ENCODE data around the gene EPB41L1. TPM values are rescaled to one million over a fixed set of nuclear protein-coding genes. Genes with fewer than 3 reads are reported as not detected.

EPB41L1 gene
- polyA plus RNA-seq, 3 donors = 0.05 TPM; not detected in 2

- no peak for DNase-seq
- Histone ChIP-seq H3K36me3 (replicated peaks in 1 of 2; ENCODE audit: control insufficient read depth in 1 of 2, insufficient read depth in 2 of 2, low read length in 2 of 2) (no peaks in the 10 kb centered on the region), H2AFZ (ENCODE audit: insufficient read depth, low read depth, low read length, poor library complexity, severe bottlenecking) (no peak overlapping the region), H3K9ac (ENCODE audit: insufficient read depth, low read length, poor library complexity, severe bottlenecking) (no peak overlapping the region), H3K27me3 (ENCODE audit: control insufficient read depth in 2 of 2, insufficient read depth in 2 of 2, low read length in 2 of 2) (no peaks in the 10 kb centered on the region), H3K27ac (ENCODE audit: low read depth in 1 of 2, low read length in 2 of 2) (no peak overlapping the region), H3K4me1 (ENCODE audit: control insufficient read depth in 1 of 2, insufficient read depth in 2 of 2, low read length in 2 of 2) (peaks cover 8% of the 10 kb centered on the region in 2 donors), H3K4me3 (replicated peaks in 1 of 3; ENCODE audit: low read depth in 2 of 3, low read length in 3 of 3) (no peak overlapping the region), H4K20me1 (ENCODE audit: insufficient read depth, low read length) (no peaks in the 10 kb centered on the region), H3K4me2 (replicated peaks; ENCODE audit: extremely low read depth, low read length, poor library complexity, severe bottlenecking) (no peak overlapping the region), H3K9me3 (replicated peaks in 1 of 2; ENCODE audit: control insufficient read depth in 1 of 2, insufficient read depth in 1 of 2, low read length in 2 of 2) (no peaks in the 10 kb centered on the region), H3K79me2 (ENCODE audit: insufficient read depth, low read length) (no peaks in the 10 kb centered on the region)
- H3K36me3 Mint-ChIP-seq = no peaks in the 10 kb centered on the region
- WGBS (ENCODE audit: insufficient coverage) = no CpG with 5 or more reads among the region's 1 CpG
- H3K4me3 Mint-ChIP-seq = no peak overlapping the region
- H3K27me3 Mint-ChIP-seq (ENCODE audit: low read depth in 3 of 3) = peaks cover under 1 to 9% (median 2%) of the 10 kb centered on the region in 3 donors
- H3K4me1 Mint-ChIP-seq = peaks cover 16% of the 10 kb centered on the region
- no peak overlapping the region for H3K27ac Mint-ChIP-seq
- TF ChIP-seq CTCF (IDR thresholded peaks at IDR 0.05) = no peak
- no peaks in the 10 kb centered on the region for H3K9me3 Mint-ChIP-seq
- intact Hi-C loops (cut with micrococcal nuclease) = no loop called here
These were observed 46.7 kb upstream of the EPB41L1 start for GRCh38 chr20:36107881-36108280.

GRCh38 chr20:36109251-36109947 lies 45.1 kb upstream of the EPB41L1 start:
- Histone ChIP-seq H3K9ac (ENCODE audit: insufficient read depth, low read length, poor library complexity, severe bottlenecking) (no peak overlapping the region), H3K4me1 (ENCODE audit: control insufficient read depth in 1 of 2, insufficient read depth in 2 of 2, low read length in 2 of 2) (peaks cover 18 to 21% of the 10 kb centered on the region in 2 donors), H3K36me3 (replicated peaks in 1 of 2; ENCODE audit: control insufficient read depth in 1 of 2, insufficient read depth in 2 of 2, low read length in 2 of 2) (no peaks in the 10 kb centered on the region), H3K27me3 (ENCODE audit: control insufficient read depth in 2 of 2, insufficient read depth in 2 of 2, low read length in 2 of 2) (no peaks in the 10 kb centered on the region), H3K27ac (ENCODE audit: low read depth in 1 of 2, low read length in 2 of 2) (no peak overlapping the region), H3K9me3 (replicated peaks in 1 of 2; ENCODE audit: control insufficient read depth in 1 of 2, insufficient read depth in 1 of 2, low read length in 2 of 2) (no peaks in the 10 kb centered on the region), H3K79me2 (ENCODE audit: insufficient read depth, low read length) (no peaks in the 10 kb centered on the region), H2AFZ (ENCODE audit: insufficient read depth, low read depth, low read length, poor library complexity, severe bottlenecking) (no peak overlapping the region), H3K4me3 (replicated peaks in 1 of 3; ENCODE audit: low read depth in 2 of 3, low read length in 3 of 3) (no peak overlapping the region), H4K20me1 (ENCODE audit: insufficient read depth, low read length) (no peaks in the 10 kb centered on the region), H3K4me2 (replicated peaks; ENCODE audit: extremely low read depth, low read length, poor library complexity, severe bottlenecking) (no peak overlapping the region)
- no peaks in the 10 kb centered on the region for H3K36me3 Mint-ChIP-seq
- H3K4me1 Mint-ChIP-seq = peaks cover 25% of the 10 kb centered on the region
- WGBS (ENCODE audit: insufficient coverage) = 81% methylated on average over 4 of the region's 6 CpGs
- no peaks in the 10 kb centered on the region for H3K9me3 Mint-ChIP-seq
- H3K27ac Mint-ChIP-seq = no peak overlapping the region
- intact Hi-C loops (cut with micrococcal nuclease) = no loop called here
- H3K4me3 Mint-ChIP-seq = no peak overlapping the region
- DNase-seq = no peak
- TF ChIP-seq CTCF (IDR thresholded peaks at IDR 0.05) = no peak
- peaks cover 0 to 4% (median 2%) of the 10 kb centered on the region in 3 donors for H3K27me3 Mint-ChIP-seq (ENCODE audit: low read depth in 3 of 3)

Data from CD14-positive monocyte (primary cell).